GM12891 (cell line): ENCODE measurements around the gene MAMDC2.

ENCODE experiments used
- PAX5 ChIP-seq: IDR thresholded peaks from 2 replicates; pipeline ENCODE4 v1.6.1; 2011; ENCODE audit warnings: low read length, moderate library complexity, mild to moderate bottlenecking; ENCODE audit not compliant: insufficient read depth, severe bottlenecking
- POLR2A ChIP-seq: IDR thresholded peaks from 2 replicates; pipeline ENCODE4 v1.6.1; 2011; ENCODE audit warnings: low read depth, low read length, control low read depth

GRCh38 chr9:70257991-70258691, 214.5 kb downstream of the MAMDC2 start:
- no peak for TF ChIP-seq POLR2A
- no peak for TF ChIP-seq PAX5
